Neural progenitor cell (in vitro differentiated cells): ENCODE results near the gene TRIM26. TPM values are rescaled to one million over a fixed set of nuclear protein-coding genes. Genes with fewer than 3 reads are reported as not detected.

Source experiments
- DNase-seq: peaks from one replicate; pipeline ENCODE4 v3.0.0-alpha.2; 2016; ENCODE audit warnings: low spot score
- H2AFZ ChIP-seq: fragments of 200-600 bp; sonication (generic); replicated peaks from 2 replicates; pipeline ENCODE4 v1.6.1; 2016; ENCODE audit warnings: antibody characterized with exemption
- H3F3A ChIP-seq: fragments of 200-600 bp; sonication (generic); 2 replicates; pipeline ENCODE4 v1.6.1; 2016; ENCODE audit warnings: antibody characterized with exemption, low read depth
- H3K27ac ChIP-seq: fragments of 200-600 bp; sonication (generic); 2 replicates; pipeline ENCODE4 v1.5.1; 2016; ENCODE audit warnings: mild to moderate bottlenecking
- H3K27me3 ChIP-seq: fragments of 200-600 bp; sonication (generic); 2 replicates; pipeline ENCODE4 v1.6.1; 2016; ENCODE audit warnings: mild to moderate bottlenecking, moderate library complexity
- H3K36me3 ChIP-seq: fragments of 200-600 bp; sonication (generic); 2 replicates; pipeline ENCODE4 v1.5.1; 2016
- H3K4me1 ChIP-seq: fragments of 200-600 bp; sonication (generic); 2 replicates; pipeline ENCODE4 v1.6.1; 2016; ENCODE audit warnings: mixed run types
- H3K4me2 ChIP-seq: fragments of 200-600 bp; sonication (generic); 2 replicates; pipeline ENCODE4 v1.6.1; 2016
- H3K4me3 ChIP-seq: fragments of 200-600 bp; sonication (generic); 2 replicates; pipeline ENCODE4 v1.5.1; 2016
- H3K79me2 ChIP-seq: fragments of 200-600 bp; sonication (generic); 2 replicates; pipeline ENCODE4 v1.6.1; 2016; ENCODE audit warnings: low read depth
- H3K9ac ChIP-seq: fragments of 200-600 bp; sonication (generic); 2 replicates; pipeline ENCODE4 v1.6.1; 2016
- H3K9me3 ChIP-seq: fragments of 200-600 bp; sonication (generic); 2 replicates; pipeline ENCODE4 v1.5.1; 2016; ENCODE audit warnings: low read depth
- H4K20me1 ChIP-seq: fragments of 200-600 bp; sonication (generic); 2 replicates; pipeline ENCODE4 v1.6.1; 2016; ENCODE audit warnings: low read depth
- H3K27ac Mint-ChIP-seq: 3 replicates; pipeline ENCODE4 v1.8.0; 2021; ENCODE audit warnings: mixed read lengths
- H3K27me3 Mint-ChIP-seq: 2 replicates; pipeline ENCODE4 v1.8.0; 2022; ENCODE audit warnings: low read depth, mild to moderate bottlenecking, inconsistent platforms, moderate library complexity, mixed read lengths; ENCODE audit not compliant: insufficient read depth
- H3K36me3 Mint-ChIP-seq: 3 replicates; pipeline ENCODE4 v1.8.0; 2021; ENCODE audit warnings: mixed read lengths
- H3K4me1 Mint-ChIP-seq: 3 replicates; pipeline ENCODE4 v1.8.0; 2021; ENCODE audit warnings: mixed read lengths
- H3K4me3 Mint-ChIP-seq: 3 replicates; pipeline ENCODE4 v1.8.0; 2021; ENCODE audit warnings: mild to moderate bottlenecking, moderate library complexity, mixed read lengths
- H3K9me3 Mint-ChIP-seq: 3 replicates; pipeline ENCODE4 v1.8.0; 2020; ENCODE audit warnings: mixed read lengths
- CTCF ChIP-seq: fragments of 200-600 bp; sonication (generic); IDR thresholded peaks from 2 replicates; pipeline ENCODE4 v1.5.1; 2017; ENCODE audit warnings: antibody characterized with exemption, mild to moderate bottlenecking
- EZH2 ChIP-seq: fragments of 200-600 bp; sonication (generic); IDR thresholded peaks from 2 replicates; pipeline ENCODE4 v1.6.1; 2017; ENCODE audit warnings: antibody characterized with exemption, mild to moderate bottlenecking, moderate library complexity
- EZH2phosphoT487 ChIP-seq: fragments of 200-600 bp; sonication (generic); IDR thresholded peaks from 2 replicates; pipeline ENCODE4 v1.6.1; 2017; ENCODE audit warnings: antibody characterized with exemption
- total RNA-seq: library from RNA; depleted of rRNA; stranded (reverse); fragments of >200 nt; gene quantifications from 2 replicates; pipeline ENCODE4 v1.2.3, GENCODE V29; 2015; ENCODE audit warnings: low replicate concordance

The TRIM26 gene
- total RNA-seq, 1 donor from 2014 or later, result 8.3 TPM

GRCh38 chr6:30198166-30199084 lies 14.8 kb downstream of the TRIM26 start:
- H3K36me3 Mint-ChIP-seq, result peaks cover 31% of the 10 kb centered on the region
- H3K36me3 ChIP-seq, result no peaks in the 10 kb centered on the region

GRCh38 chr6:30196376-30196775 lies 16.8 kb downstream of the TRIM26 start:
- Histone ChIP-seq H3F3A (no peaks in the 10 kb centered on the region), H3K4me2 (no peak overlapping the region), H3K27me3 (no peaks in the 10 kb centered on the region), H3K79me2 (no peaks in the 10 kb centered on the region), H3K4me1 (peaks cover 7% of the 10 kb centered on the region), H4K20me1 (peaks cover 2% of the 10 kb centered on the region), H3K9me3 (no peaks in the 10 kb centered on the region), H3K36me3 (no peaks in the 10 kb centered on the region), H2AFZ (no peak overlapping the region), H3K4me3 (no peak overlapping the region), H3K9ac (no peak overlapping the region), H3K27ac (no peak overlapping the region)
- peaks cover 1% of the 10 kb centered on the region for H3K27me3 Mint-ChIP-seq
- H3K9me3 Mint-ChIP-seq, result no peaks in the 10 kb centered on the region
- H3K27ac Mint-ChIP-seq, result no peak overlapping the region
- TF ChIP-seq CTCF (no peak), EZH2phosphoT487 (no peak), EZH2 (no peak)
- H3K36me3 Mint-ChIP-seq, result peaks cover 34% of the 10 kb centered on the region
- H3K4me1 Mint-ChIP-seq, result peaks cover 4% of the 10 kb centered on the region
- H3K4me3 Mint-ChIP-seq, result no peak overlapping the region
- DNase-seq, result no peak

More at GRCh38 chr6:30198166-30199084, 14.8 kb downstream of the TRIM26 start:
- DNase-seq, result no peak
- Mint-ChIP-seq H3K4me3 (no peak overlapping the region), H3K27me3 (no peaks in the 10 kb centered on the region), H3K9me3 (no peaks in the 10 kb centered on the region), H3K27ac (no peak overlapping the region), H3K4me1 (peaks cover 4% of the 10 kb centered on the region)
- Histone ChIP-seq H3K79me2 (no peaks in the 10 kb centered on the region), H3K4me2 (no peak overlapping the region), H3K27ac (no peak overlapping the region), H4K20me1 (peaks cover 2% of the 10 kb centered on the region), H3K27me3 (no peaks in the 10 kb centered on the region), H3K9ac (no peak overlapping the region), H3K4me3 (no peak overlapping the region), H3K4me1 (peaks cover 7% of the 10 kb centered on the region), H3K9me3 (no peaks in the 10 kb centered on the region), H2AFZ (no peak overlapping the region), H3F3A (no peaks in the 10 kb centered on the region)
- TF ChIP-seq CTCF (no peak), EZH2 (no peak), EZH2phosphoT487 (no peak)

- no peak for TF ChIP-seq EZH2
- TF ChIP-seq EZH2phosphoT487, result no peak
- TF ChIP-seq CTCF, result no peak
- peaks cover 4% of the 10 kb centered on the region for H3K4me1 Mint-ChIP-seq
- H3K9ac ChIP-seq, result no peak overlapping the region
- H3K27me3 ChIP-seq, result no peaks in the 10 kb centered on the region
- H3K4me2 ChIP-seq, result no peak overlapping the region
- H3K9me3 Mint-ChIP-seq, result no peaks in the 10 kb centered on the region
- H2AFZ ChIP-seq, result no peak overlapping the region
- peaks cover 3% of the 10 kb centered on the region for H3K27me3 Mint-ChIP-seq
- H3K27ac Mint-ChIP-seq, result no peak overlapping the region
- no peak overlapping the region for H3K4me3 ChIP-seq
- peaks cover 7% of the 10 kb centered on the region for H3K4me1 ChIP-seq
- no peaks in the 10 kb centered on the region for H3K79me2 ChIP-seq
- peaks cover 2% of the 10 kb centered on the region for H4K20me1 ChIP-seq
- H3K27ac ChIP-seq, result no peak overlapping the region
- H3K4me3 Mint-ChIP-seq, result no peak overlapping the region
- H3K9me3 ChIP-seq, result no peaks in the 10 kb centered on the region
- DNase-seq, result no peak
- H3K36me3 Mint-ChIP-seq, result peaks cover 35% of the 10 kb centered on the region
- H3K36me3 ChIP-seq, result no peaks in the 10 kb centered on the region
- no peaks in the 10 kb centered on the region for H3F3A ChIP-seq
Measured at GRCh38 chr6:30195951-30196350, 17.3 kb downstream of the TRIM26 start.
